ENCODE data around the gene NPAT.

The NPAT gene

DNA sequence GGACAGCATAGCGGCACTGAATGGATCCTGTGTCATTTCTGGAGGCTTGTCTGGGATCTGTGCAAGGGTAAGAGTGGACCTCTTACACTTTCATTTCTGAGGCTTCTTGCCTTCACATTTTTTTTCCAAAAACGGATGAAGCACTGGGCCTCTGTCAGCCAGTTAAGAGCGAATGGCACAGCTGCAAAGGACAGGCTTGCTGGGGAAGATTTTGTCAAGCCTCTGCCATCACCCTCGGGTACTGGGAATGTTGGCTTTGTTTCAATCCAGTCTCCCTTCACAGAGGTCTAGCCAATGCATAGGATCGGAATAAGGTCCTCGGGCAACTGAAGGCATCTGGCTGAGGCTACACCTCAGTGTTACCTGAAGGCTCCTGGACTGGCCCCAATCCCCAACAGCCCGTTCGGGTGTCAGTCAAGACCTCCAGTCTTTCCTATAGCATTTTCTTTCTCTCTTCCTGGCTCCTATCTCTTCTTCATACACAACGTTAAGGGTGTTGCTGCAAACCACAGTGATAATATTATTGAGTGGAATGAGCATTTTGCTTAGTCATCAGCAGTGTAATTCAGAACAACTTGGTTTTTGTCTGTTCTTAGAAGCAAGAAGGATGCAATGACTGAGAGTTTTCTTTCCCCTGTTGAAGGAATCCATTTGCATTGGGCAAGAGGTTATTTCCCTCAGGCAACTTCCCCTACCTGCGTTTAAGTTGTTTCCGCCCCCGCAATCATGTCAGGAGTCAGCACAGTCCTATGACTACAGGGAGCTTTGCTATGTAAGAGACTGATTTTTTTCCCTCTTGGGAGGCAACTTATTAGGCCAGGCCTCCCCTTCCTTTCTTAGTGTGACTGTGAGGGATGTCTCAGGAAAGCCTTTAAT is 22.8 kb downstream of the NPAT start:
- H3K27me3 ChIP-seq (ENCODE audit: insufficient read depth, poor library complexity, severe bottlenecking): no peaks in the 10 kb centered on the region
- H3K4me3 ChIP-seq (replicated peaks; ENCODE audit: insufficient read depth, low read length): no peak overlapping the region
- peak overlapping the region; percentile 32 for H3K27ac ChIP-seq (replicated peaks)
- DNase-seq (ENCODE audit: low read depth in 1 of 2, low spot score in 1 of 2): peak; percentile 71 to 80
- TF ChIP-seq POLR2AphosphoS5 (IDR thresholded peaks at IDR 0.05; ENCODE audit: low read depth) (peak; percentile 22; the same call in 1 of the 2 replicates), SPI1 (IDR thresholded peaks at IDR 0.05; ENCODE audit: borderline replicate concordance, low read depth) (peak; percentile 12; the same call in 1 of the 2 replicates), GABPA (IDR thresholded peaks at IDR 0.05; ENCODE audit: low read depth) (no peak)

- H3K4me3 ChIP-seq (replicated peaks; ENCODE audit: insufficient read depth, low read length): no peak overlapping the region
- no peak for TF ChIP-seq SPI1 (IDR thresholded peaks at IDR 0.05; ENCODE audit: borderline replicate concordance, low read depth)
- no peak for TF ChIP-seq GABPA (IDR thresholded peaks at IDR 0.05; ENCODE audit: low read depth)
- DNase-seq (ENCODE audit: low read depth in 1 of 2, low spot score in 1 of 2): no peak
- H3K27ac ChIP-seq (replicated peaks): no peak overlapping the region
- H3K27me3 ChIP-seq (ENCODE audit: insufficient read depth, poor library complexity, severe bottlenecking): no peaks in the 10 kb centered on the region
Measured at GRCh38 chr11:108198833-108199232, 23.6 kb downstream of the NPAT start.

DNA sequence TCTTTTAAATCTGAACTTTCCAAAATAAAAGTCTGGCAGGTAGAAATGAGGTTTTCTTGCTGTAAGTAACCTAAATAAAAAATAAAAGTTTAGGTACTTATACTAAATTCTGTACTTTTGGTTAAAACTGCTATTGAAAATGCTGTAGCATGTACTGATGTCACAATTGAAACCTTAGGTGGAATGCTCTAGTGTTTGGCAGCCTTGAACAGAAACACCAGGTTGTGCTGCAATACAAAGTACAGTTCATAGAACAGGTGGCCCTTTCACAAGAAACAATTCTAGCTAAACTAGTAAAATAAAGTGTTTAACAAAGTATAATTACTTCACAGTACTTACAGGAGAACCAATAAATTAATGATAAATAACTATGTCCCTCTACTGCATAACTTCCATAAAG is 25.1 kb downstream of the NPAT start:
- H3K4me3 ChIP-seq (replicated peaks; ENCODE audit: insufficient read depth, low read length): no peak overlapping the region

GRCh38 chr11:108196901-108197300 is 25.5 kb downstream of the NPAT start:
- no peak for TF ChIP-seq POLR2AphosphoS5 (IDR thresholded peaks at IDR 0.05; ENCODE audit: low read depth)
- TF ChIP-seq, protein P1, sequence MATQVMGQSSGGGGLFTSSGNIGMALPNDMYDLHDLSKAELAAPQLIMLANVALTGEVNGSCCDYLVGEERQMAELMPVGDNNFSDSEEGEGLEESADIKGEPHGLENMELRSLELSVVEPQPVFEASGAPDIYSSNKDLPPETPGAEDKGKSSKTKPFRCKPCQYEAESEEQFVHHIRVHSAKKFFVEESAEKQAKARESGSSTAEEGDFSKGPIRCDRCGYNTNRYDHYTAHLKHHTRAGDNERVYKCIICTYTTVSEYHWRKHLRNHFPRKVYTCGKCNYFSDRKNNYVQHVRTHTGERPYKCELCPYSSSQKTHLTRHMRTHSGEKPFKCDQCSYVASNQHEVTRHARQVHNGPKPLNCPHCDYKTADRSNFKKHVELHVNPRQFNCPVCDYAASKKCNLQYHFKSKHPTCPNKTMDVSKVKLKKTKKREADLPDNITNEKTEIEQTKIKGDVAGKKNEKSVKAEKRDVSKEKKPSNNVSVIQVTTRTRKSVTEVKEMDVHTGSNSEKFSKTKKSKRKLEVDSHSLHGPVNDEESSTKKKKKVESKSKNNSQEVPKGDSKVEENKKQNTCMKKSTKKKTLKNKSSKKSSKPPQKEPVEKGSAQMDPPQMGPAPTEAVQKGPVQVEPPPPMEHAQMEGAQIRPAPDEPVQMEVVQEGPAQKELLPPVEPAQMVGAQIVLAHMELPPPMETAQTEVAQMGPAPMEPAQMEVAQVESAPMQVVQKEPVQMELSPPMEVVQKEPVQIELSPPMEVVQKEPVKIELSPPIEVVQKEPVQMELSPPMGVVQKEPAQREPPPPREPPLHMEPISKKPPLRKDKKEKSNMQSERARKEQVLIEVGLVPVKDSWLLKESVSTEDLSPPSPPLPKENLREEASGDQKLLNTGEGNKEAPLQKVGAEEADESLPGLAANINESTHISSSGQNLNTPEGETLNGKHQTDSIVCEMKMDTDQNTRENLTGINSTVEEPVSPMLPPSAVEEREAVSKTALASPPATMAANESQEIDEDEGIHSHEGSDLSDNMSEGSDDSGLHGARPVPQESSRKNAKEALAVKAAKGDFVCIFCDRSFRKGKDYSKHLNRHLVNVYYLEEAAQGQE (IDR thresholded peaks at IDR 0.05; ENCODE audit: insufficient replicate concordance, low read depth): no peak
- TF ChIP-seq GABPA (IDR thresholded peaks at IDR 0.05; ENCODE audit: low read depth): no peak
- TF ChIP-seq SPI1 (IDR thresholded peaks at IDR 0.05; ENCODE audit: borderline replicate concordance, low read depth): no peak
- no peak for TF ChIP-seq CTCF (IDR thresholded peaks at IDR 0.05; ENCODE audit: insufficient read depth, low read length)
- no peak overlapping the region for H3K27ac ChIP-seq (replicated peaks)
- DNase-seq (ENCODE audit: low read depth in 1 of 2, low spot score in 1 of 2): no peak
- no peaks in the 10 kb centered on the region for H3K27me3 ChIP-seq (ENCODE audit: insufficient read depth, poor library complexity, severe bottlenecking)
- no peak overlapping the region for H3K4me3 ChIP-seq (replicated peaks; ENCODE audit: insufficient read depth, low read length)

More for the DNA sequence above, 25.1 kb downstream of the NPAT start:
- no peak for DNase-seq (ENCODE audit: low read depth in 1 of 2, low spot score in 1 of 2)
- Histone ChIP-seq H3K27ac (replicated peaks) (no peak overlapping the region), H3K27me3 (ENCODE audit: insufficient read depth, poor library complexity, severe bottlenecking) (no peaks in the 10 kb centered on the region)
- TF ChIP-seq POLR2AphosphoS5 (IDR thresholded peaks at IDR 0.05; ENCODE audit: low read depth): no peak
- no peak for TF ChIP-seq SPI1 (IDR thresholded peaks at IDR 0.05; ENCODE audit: borderline replicate concordance, low read depth)
- no peak for TF ChIP-seq CTCF (IDR thresholded peaks at IDR 0.05; ENCODE audit: insufficient read depth, low read length)
- TF ChIP-seq GABPA (IDR thresholded peaks at IDR 0.05; ENCODE audit: low read depth): no peak
- TF ChIP-seq, protein P1 (IDR thresholded peaks at IDR 0.05; ENCODE audit: insufficient replicate concordance, low read depth): no peak

Measured in HL-60 (cell line).